Gastroesophageal sphincter (tissue), 4 donors: Measurements from ENCODE around the gene FAM114A1. TPM values are rescaled to one million over a fixed set of nuclear protein-coding genes. Genes with fewer than 3 reads are reported as not detected.
A peak's percentile ranks its signal among the peaks of the same experiment; 100 is the strongest.

Experiments used
- ATAC-seq: fragments of 150-250 bp; one replicate; pipeline ENCODE4 v1.9.1; 2016; ENCODE audit warnings: mild to moderate bottlenecking, moderate library complexity
- H3K27ac ChIP-seq, 4 donors: fragments of 200-600 bp; sonication (generic) in 3 of 4; 1 replicate in 3 of 4; 2 replicates in 1 of 4; pipeline ENCODE4 v1.5.1; 2016 to 2019
- H3K27me3 ChIP-seq: fragments of 200-600 bp; sonication (generic); one replicate; pipeline ENCODE4 v1.5.1; 2019
- H3K36me3 ChIP-seq, 2 donors: fragments of 200-600 bp; sonication (generic); one replicate each; pipeline ENCODE4 v1.5.1; 2019; ENCODE audit warnings: control low read depth in 1 of 2
- H3K4me1 ChIP-seq, 3 donors: fragments of 200-600 bp; sonication (generic); 1 replicate in 2 of 3; 2 replicates in 1 of 3; pipeline ENCODE4 v1.5.1; 2016 to 2019; ENCODE audit warnings: control low read depth in 2 of 3
- H3K4me3 ChIP-seq, 2 donors: fragments of 200-600 bp; sonication (generic); one replicate each; pipeline ENCODE4 v1.5.1; 2019; ENCODE audit warnings: mild to moderate bottlenecking in 1 of 2, moderate library complexity in 1 of 2
- H3K9me3 ChIP-seq, 3 donors: fragments of 200-600 bp; sonication (generic); one replicate each; pipeline ENCODE4 v1.5.1; 2017 to 2019; ENCODE audit warnings: control low read depth in 2 of 3
- CTCF ChIP-seq, 4 experiments: fragments of 200-600 bp in 2 of 4; fragments of 450-650 bp in 2 of 4; sonication (generic) in 1 of 4; IDR thresholded peaks; one replicate each; pipeline ENCODE4 v1.5.1; 2017 to 2019; ENCODE audit warnings: antibody characterized with exemption in 4 of 4, mild to moderate bottlenecking in 2 of 4, moderate library complexity in 2 of 4
- EP300 ChIP-seq: sonication (generic); formaldehyde crosslinking; IDR thresholded peaks from one replicate; pipeline ENCODE4 v1.6.1; 2017; ENCODE audit warnings: antibody characterized with exemption, mild to moderate bottlenecking
- POLR2A ChIP-seq, 2 donors: fragments of 450-650 bp; IDR thresholded peaks; one replicate each; pipeline ENCODE4 v1.6.1; 2017; ENCODE audit warnings: antibody characterized with exemption in 2 of 2, mild to moderate bottlenecking in 2 of 2, moderate library complexity in 1 of 2
- POLR2AphosphoS5 ChIP-seq: sonication (generic); formaldehyde crosslinking; IDR thresholded peaks from one replicate; pipeline ENCODE4 v1.6.1; 2017; ENCODE audit warnings: antibody characterized with exemption
- WGBS, 2 donors: methylation state at CpG; one replicate each; pipeline ENCODE4 v1.1.5; 2018; ENCODE audit warnings: low coverage in 1 of 2; 5-methylcytosine and 5-hydroxymethylcytosine counted together
- total RNA-seq, 4 donors: library from RNA; depleted of rRNA; stranded (reverse); fragments of >200 nt; gene quantifications; one replicate each; pipeline ENCODE4 v1.1.0, GENCODE V29; 2016

Gene FAM114A1
- total RNA-seq, 4 donors from 2014 or later: 90.0 to 155 (median 98.4) TPM

GRCh38 chr4:38946919-38947318, 79.3 kb downstream of the FAM114A1 start:
- H3K36me3 ChIP-seq: peaks cover 0 to 20% of the 10 kb centered on the region in 2 donors
- ATAC-seq: no peak
- TF ChIP-seq EP300 (no peak), CTCF (IDR thresholded peaks at IDR 0.05) (no peak), POLR2A (IDR thresholded peaks at IDR 0.05) (no peak), POLR2AphosphoS5 (no peak)
- H3K27me3 ChIP-seq: no peaks in the 10 kb centered on the region
- H3K4me3 ChIP-seq: no peak overlapping the region
- H3K9me3 ChIP-seq: no peaks in the 10 kb centered on the region
- 25 to 65% methylated on average over 1 to 3 of the region's 3 CpGs for WGBS, 2 donors
- peaks cover 27 to 79% (median 27%) of the 10 kb centered on the region in 3 donors for H3K4me1 ChIP-seq
- H3K27ac ChIP-seq: peak overlapping the region; percentile 82 to 87 (median 84)

- ATAC-seq: peak; percentile 97
- WGBS, 2 donors: 0 to 12% methylated on average over 2 of the region's 2 CpGs
- peaks cover 0 to 15% of the 10 kb centered on the region in 2 donors for H3K36me3 ChIP-seq
- TF ChIP-seq CTCF (IDR thresholded peaks at IDR 0.05) (no peak), POLR2AphosphoS5 (peak; percentile 92), EP300 (no peak), POLR2A (IDR thresholded peaks at IDR 0.05) (no peak)
- H3K27me3 ChIP-seq: no peaks in the 10 kb centered on the region
- H3K4me1 ChIP-seq: peaks cover 22 to 65% (median 24%) of the 10 kb centered on the region in 3 donors
- H3K9me3 ChIP-seq: no peaks in the 10 kb centered on the region
- H3K4me3 ChIP-seq: no peak overlapping the region
- peak overlapping the region; percentile 82 to 89 (median 85) for H3K27ac ChIP-seq
These were observed 80.9 kb downstream of the FAM114A1 start for GRCh38 chr4:38948551-38948950.

GRCh38 chr4:38949411-38950051, 81.9 kb downstream of the FAM114A1 start:
- 40 to 48% methylated on average over 5 of the region's 5 CpGs for WGBS, 2 donors
- ATAC-seq: no peak
- H3K27ac ChIP-seq: peak overlapping the region; percentile 82 to 89 (median 85)
- H3K9me3 ChIP-seq: no peaks in the 10 kb centered on the region
- peaks cover 0 to 10% of the 10 kb centered on the region in 2 donors for H3K36me3 ChIP-seq
- H3K4me1 ChIP-seq: peaks cover 22 to 56% (median 24%) of the 10 kb centered on the region in 3 donors
- no peaks in the 10 kb centered on the region for H3K27me3 ChIP-seq
- no peak overlapping the region for H3K4me3 ChIP-seq
- TF ChIP-seq POLR2A (IDR thresholded peaks at IDR 0.05): no peak

- 57 to 89% methylated on average over 2 of the region's 2 CpGs for WGBS, 2 donors
- H3K4me3 ChIP-seq: no peak overlapping the region
- peaks cover 0 to 3% of the 10 kb centered on the region in 2 donors for H3K36me3 ChIP-seq
- H3K27me3 ChIP-seq: no peaks in the 10 kb centered on the region
- TF ChIP-seq POLR2A (IDR thresholded peaks at IDR 0.05): no peak
- no peak for TF ChIP-seq EP300
- TF ChIP-seq POLR2AphosphoS5: no peak
- TF ChIP-seq CTCF (IDR thresholded peaks at IDR 0.05): no peak
- peak overlapping the region in 3 of 4 donors; percentile 83 to 89 (median 87) for H3K27ac ChIP-seq
- no peak for ATAC-seq
- peaks cover 22 to 56% (median 24%) of the 10 kb centered on the region in 3 donors for H3K4me1 ChIP-seq
- H3K9me3 ChIP-seq: no peaks in the 10 kb centered on the region
These were observed 82.6 kb downstream of the FAM114A1 start for GRCh38 chr4:38950159-38950558.

- H3K27me3 ChIP-seq: no peaks in the 10 kb centered on the region
- 68 to 69% methylated on average over 6 of the region's 6 CpGs for WGBS, 2 donors
- H3K27ac ChIP-seq: no peak overlapping the region
- H3K36me3 ChIP-seq: no peaks in the 10 kb centered on the region
- TF ChIP-seq EP300: no peak
- H3K9me3 ChIP-seq: no peaks in the 10 kb centered on the region
- peaks cover 22 to 55% (median 24%) of the 10 kb centered on the region in 3 donors for H3K4me1 ChIP-seq
- no peak for ATAC-seq
- H3K4me3 ChIP-seq: no peak overlapping the region
These were observed 83.1 kb downstream of the FAM114A1 start for GRCh38 chr4:38950734-38951133.

GRCh38 chr4:38951598-38951997, 84.0 kb downstream of the FAM114A1 start:
- TF ChIP-seq POLR2A (IDR thresholded peaks at IDR 0.05): no peak
- no peak for TF ChIP-seq CTCF (IDR thresholded peaks at IDR 0.05)
- no peak for TF ChIP-seq POLR2AphosphoS5
- Histone ChIP-seq H3K27me3 (no peaks in the 10 kb centered on the region), H3K4me1 (peaks cover 22 to 47% (median 24%) of the 10 kb centered on the region in 3 donors), H3K27ac (no peak overlapping the region), H3K9me3 (no peaks in the 10 kb centered on the region), H3K36me3 (no peaks in the 10 kb centered on the region), H3K4me3 (no peak overlapping the region)
- no peak for ATAC-seq
- 51 to 67% methylated on average over 1 to 2 of the region's 2 CpGs for WGBS, 2 donors
